Measurements from ENCODE around the gene BCDIN3D.

DNA sequence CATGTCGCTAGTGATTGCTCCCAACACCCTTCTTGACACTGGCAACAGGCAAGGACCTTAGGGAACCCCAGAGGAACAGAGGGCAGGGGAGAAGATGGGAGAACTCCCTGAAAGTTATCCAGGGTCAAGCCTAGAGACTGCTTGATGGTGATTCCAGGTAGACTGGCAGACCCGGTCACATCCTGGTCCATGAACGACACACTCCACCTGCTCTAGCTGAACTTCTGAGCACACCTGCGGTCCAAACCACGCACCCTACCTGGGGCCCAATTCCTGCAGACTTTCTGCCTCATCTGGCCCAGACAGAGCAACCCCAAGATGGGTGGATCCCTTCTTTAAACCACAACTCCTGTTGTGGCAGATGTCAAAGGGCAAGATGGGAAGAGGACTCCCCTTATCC, 48.9 kb downstream of the BCDIN3D start:
- TF ChIP-seq POLR2A (conservative IDR thresholded peaks at IDR 0.05) (no peak), CTCF (IDR thresholded peaks at IDR 0.05 in 2 of 3, conservative IDR thresholded peaks at IDR 0.05 in 1 of 3; ENCODE audit: insufficient read depth in 2 of 3, low read depth in 1 of 3, low read length in 3 of 3) (no peak), STAT6 (CRISPR knock-in tag; IDR thresholded peaks at IDR 0.05) (no peak), ZNF121 (CRISPR knock-in tag; conservative IDR thresholded peaks at IDR 0.05) (no peak), GMEB1 (CRISPR knock-in tag; IDR thresholded peaks at IDR 0.05) (no peak)
- TF ChIP-seq, protein P1, sequence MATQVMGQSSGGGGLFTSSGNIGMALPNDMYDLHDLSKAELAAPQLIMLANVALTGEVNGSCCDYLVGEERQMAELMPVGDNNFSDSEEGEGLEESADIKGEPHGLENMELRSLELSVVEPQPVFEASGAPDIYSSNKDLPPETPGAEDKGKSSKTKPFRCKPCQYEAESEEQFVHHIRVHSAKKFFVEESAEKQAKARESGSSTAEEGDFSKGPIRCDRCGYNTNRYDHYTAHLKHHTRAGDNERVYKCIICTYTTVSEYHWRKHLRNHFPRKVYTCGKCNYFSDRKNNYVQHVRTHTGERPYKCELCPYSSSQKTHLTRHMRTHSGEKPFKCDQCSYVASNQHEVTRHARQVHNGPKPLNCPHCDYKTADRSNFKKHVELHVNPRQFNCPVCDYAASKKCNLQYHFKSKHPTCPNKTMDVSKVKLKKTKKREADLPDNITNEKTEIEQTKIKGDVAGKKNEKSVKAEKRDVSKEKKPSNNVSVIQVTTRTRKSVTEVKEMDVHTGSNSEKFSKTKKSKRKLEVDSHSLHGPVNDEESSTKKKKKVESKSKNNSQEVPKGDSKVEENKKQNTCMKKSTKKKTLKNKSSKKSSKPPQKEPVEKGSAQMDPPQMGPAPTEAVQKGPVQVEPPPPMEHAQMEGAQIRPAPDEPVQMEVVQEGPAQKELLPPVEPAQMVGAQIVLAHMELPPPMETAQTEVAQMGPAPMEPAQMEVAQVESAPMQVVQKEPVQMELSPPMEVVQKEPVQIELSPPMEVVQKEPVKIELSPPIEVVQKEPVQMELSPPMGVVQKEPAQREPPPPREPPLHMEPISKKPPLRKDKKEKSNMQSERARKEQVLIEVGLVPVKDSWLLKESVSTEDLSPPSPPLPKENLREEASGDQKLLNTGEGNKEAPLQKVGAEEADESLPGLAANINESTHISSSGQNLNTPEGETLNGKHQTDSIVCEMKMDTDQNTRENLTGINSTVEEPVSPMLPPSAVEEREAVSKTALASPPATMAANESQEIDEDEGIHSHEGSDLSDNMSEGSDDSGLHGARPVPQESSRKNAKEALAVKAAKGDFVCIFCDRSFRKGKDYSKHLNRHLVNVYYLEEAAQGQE (IDR thresholded peaks at IDR 0.05; ENCODE audit: borderline replicate concordance): no peak
- TF ChIP-seq, protein P1 (CRISPR knock-in tag; IDR thresholded peaks at IDR 0.05; ENCODE audit: low read depth): no peak
